RWPE1 (cell line): Measurements from ENCODE around the gene GATA5.

Experiments used
- CTCF ChIA-PET: fragments of 350-600 bp; sonication (Branson Sonifier 250); formaldehyde crosslinking; extraction: SDS; loops from one replicate; lab custom pipeline; 2021; lab: Yijun Ruan, JAX
- POLR2A ChIA-PET: fragments of 400-600 bp; formaldehyde crosslinking; extraction: SDS; loops from one replicate; lab custom pipeline; 2020; ENCODE audit warnings: antibody characterized with exemption; ENCODE audit not compliant: low non-redundant PET; lab: Yijun Ruan, JAX
- DNase-seq: peaks from one replicate; pipeline ENCODE4 v3.0.0; 2012; ENCODE audit warnings: low spot score
- H3K27ac ChIP-seq: fragments of 450-650 bp; 2 replicates; pipeline ENCODE4 v1.5.1; 2017
- CTCF ChIP-seq: fragments of 450-650 bp; conservative IDR thresholded peaks from 2 replicates; pipeline ENCODE4 v1.5.1; 2017; ENCODE audit warnings: low read depth, mild to moderate bottlenecking

GATA5 gene

GRCh38 chr20:62487561-62488354 lies 12.0 kb upstream of the GATA5 start:
- CTCF ChIA-PET: interaction anchor here (0.7 to 2.7 kb wide), 4 partner anchors 12 to 649 kb away, joined by 3 to 16 read pairs (median 5); no protein-coding TSS in a partner anchor
- no peak for TF ChIP-seq CTCF
- no peak for DNase-seq
- POLR2A ChIA-PET: no interaction called here
- no peak overlapping the region for H3K27ac ChIP-seq

- TF ChIP-seq CTCF: no peak
- H3K27ac ChIP-seq: no peak overlapping the region
- CTCF ChIA-PET: interaction anchor here (0.7 to 1.3 kb wide), 2 partner anchors 13 to 18 kb away, joined by 3 to 7 read pairs; no protein-coding TSS in a partner anchor
- POLR2A ChIA-PET: no interaction called here
- DNase-seq: no peak
Observed at GRCh38 chr20:62487118-62487517, 11.3 kb upstream of the GATA5 start.

- TF ChIP-seq CTCF: no peak
- CTCF ChIA-PET: interaction anchor here (1.3 kb wide), 1 partner anchor 14 kb away, joined by 7 read pairs; no protein-coding TSS in a partner anchor
- POLR2A ChIA-PET: no interaction called here
- no peak for DNase-seq
- H3K27ac ChIP-seq: no peak overlapping the region
Observed at GRCh38 chr20:62486484-62486883, 10.7 kb upstream of the GATA5 start.

GRCh38 chr20:62485701-62486089 lies 9.9 kb upstream of the GATA5 start:
- no peak for TF ChIP-seq CTCF
- no peak for DNase-seq
- H3K27ac ChIP-seq: no peak overlapping the region
- ChIA-PET POLR2A (no interaction called here), CTCF (no interaction called here)

- no peak for DNase-seq
- ChIA-PET POLR2A (no interaction called here), CTCF (no interaction called here)
- TF ChIP-seq CTCF: no peak
- no peak overlapping the region for H3K27ac ChIP-seq
Observed at GRCh38 chr20:62485062-62485700, 9.4 kb upstream of the GATA5 start.

GRCh38 chr20:62484478-62484877 lies 8.7 kb upstream of the GATA5 start:
- POLR2A ChIA-PET: no interaction called here
- DNase-seq: no peak
- no peak for TF ChIP-seq CTCF
- CTCF ChIA-PET: interaction anchor here (0.7 kb wide), 1 partner anchor 207 kb away, joined by 5 read pairs; no protein-coding TSS in a partner anchor
- H3K27ac ChIP-seq: no peak overlapping the region
